GM23248 (cell line): ENCODE measurements around the gene ALK. TPM values are rescaled to one million over a fixed set of nuclear protein-coding genes. Genes with fewer than 3 reads are reported as not detected.

ENCODE experiments used
- DNase-seq: peaks from one replicate; pipeline ENCODE4 v3.0.0-alpha.2; 2015
- H2AFZ ChIP-seq: fragments of 200-600 bp; sonication (generic); 2 replicates; pipeline ENCODE4 v1.6.1; 2016; ENCODE audit warnings: antibody characterized with exemption
- H3F3A ChIP-seq: fragments of 200-600 bp; sonication (generic); 2 replicates; pipeline ENCODE4 v1.6.1; 2016; ENCODE audit warnings: mild to moderate bottlenecking, antibody characterized with exemption, mixed run types; ENCODE audit not compliant: insufficient read depth
- H3K27ac ChIP-seq: fragments of 200-600 bp; sonication (generic); 2 replicates; pipeline ENCODE4 v1.5.1; 2016; ENCODE audit warnings: mild to moderate bottlenecking
- H3K27me3 ChIP-seq: fragments of 200-600 bp; sonication (generic); replicated peaks from 2 replicates; pipeline ENCODE4 v1.6.1; 2016; ENCODE audit warnings: mild to moderate bottlenecking; ENCODE audit not compliant: insufficient read depth
- H3K36me3 ChIP-seq: fragments of 200-600 bp; sonication (generic); 2 replicates; pipeline ENCODE4 v1.6.1; 2016; ENCODE audit warnings: low read depth, mild to moderate bottlenecking
- H3K4me1 ChIP-seq: fragments of 200-600 bp; sonication (generic); 2 replicates; pipeline ENCODE4 v1.6.1; 2016; ENCODE audit warnings: mild to moderate bottlenecking; ENCODE audit not compliant: insufficient read depth
- H3K4me2 ChIP-seq: fragments of 200-600 bp; sonication (generic); one replicate; pipeline ENCODE4 v1.6.1; 2016; ENCODE audit warnings: mild to moderate bottlenecking; ENCODE audit not compliant: unreplicated experiment
- H3K4me3 ChIP-seq: fragments of 200-600 bp; sonication (generic); 2 replicates; pipeline ENCODE4 v1.5.1; 2016; ENCODE audit warnings: mild to moderate bottlenecking
- H3K79me2 ChIP-seq: fragments of 200-600 bp; sonication (generic); 2 replicates; pipeline ENCODE4 v1.6.1; 2016; ENCODE audit warnings: mild to moderate bottlenecking; ENCODE audit not compliant: insufficient read depth
- H3K9ac ChIP-seq: fragments of 200-600 bp; sonication (generic); 2 replicates; pipeline ENCODE4 v1.6.1; 2016; ENCODE audit warnings: mild to moderate bottlenecking
- H3K9me2 ChIP-seq: fragments of 200-600 bp; sonication (generic); 2 replicates; pipeline ENCODE4 v1.6.1; 2016; ENCODE audit warnings: mixed run types, mild to moderate bottlenecking, moderate library complexity; ENCODE audit not compliant: insufficient read depth
- H3K9me3 ChIP-seq: fragments of 200-600 bp; sonication (generic); one replicate; pipeline ENCODE4 v1.6.1; 2017; ENCODE audit warnings: low read depth
- H4K20me1 ChIP-seq: fragments of 200-600 bp; sonication (generic); 2 replicates; pipeline ENCODE4 v1.6.0; 2016; ENCODE audit not compliant: insufficient read depth
- EZH2 ChIP-seq: fragments of 200-600 bp; sonication (generic); IDR thresholded peaks from 2 replicates; pipeline ENCODE4 v1.6.1; 2018; ENCODE audit warnings: antibody characterized with exemption, mild to moderate bottlenecking; ENCODE audit not compliant: insufficient read depth, poor library complexity, severe bottlenecking
- EZH2phosphoT487 ChIP-seq: fragments of 200-600 bp; sonication (generic); IDR thresholded peaks from 2 replicates; pipeline ENCODE4 v1.6.1; 2018; ENCODE audit warnings: antibody characterized with exemption, moderate library complexity, mild to moderate bottlenecking, low read depth; ENCODE audit not compliant: insufficient read depth
- WGBS, 2 experiments: methylation state at CpG; one replicate each; pipeline ENCODE4 v1.1.6; 2015 to 2017; ENCODE audit warnings: low lambda C conversion rate in 2 of 2, low coverage in 1 of 2; ENCODE audit errors: missing lambda C conversion rate in 2 of 2; 5-methylcytosine and 5-hydroxymethylcytosine counted together
- in situ Hi-C: fragments of 300-500 bp; cut with MboI; formaldehyde crosslinking; loops from 2 replicates; pipeline ENCODE4 v1.15.0; 2020
- polyA plus RNA-seq: library from polyadenylated mRNA; unstranded; fragments of >200 nt; fragmentation: Nextera tagmentation; extraction: Ambion mirVana; gene quantifications from 2 replicates; pipeline ENCODE4 v1.2.1, GENCODE V29; 2016
- total RNA-seq: library from RNA; depleted of rRNA; stranded (reverse); fragments of >200 nt; shearing (Covaris generic); gene quantifications from 2 replicates; pipeline ENCODE4 v1.2.3, GENCODE V29; 2014

The ALK gene
- total and polyA plus RNA-seq, 2 experiments from 2014 or later = under 0.01 to 0.05 TPM

DNA sequence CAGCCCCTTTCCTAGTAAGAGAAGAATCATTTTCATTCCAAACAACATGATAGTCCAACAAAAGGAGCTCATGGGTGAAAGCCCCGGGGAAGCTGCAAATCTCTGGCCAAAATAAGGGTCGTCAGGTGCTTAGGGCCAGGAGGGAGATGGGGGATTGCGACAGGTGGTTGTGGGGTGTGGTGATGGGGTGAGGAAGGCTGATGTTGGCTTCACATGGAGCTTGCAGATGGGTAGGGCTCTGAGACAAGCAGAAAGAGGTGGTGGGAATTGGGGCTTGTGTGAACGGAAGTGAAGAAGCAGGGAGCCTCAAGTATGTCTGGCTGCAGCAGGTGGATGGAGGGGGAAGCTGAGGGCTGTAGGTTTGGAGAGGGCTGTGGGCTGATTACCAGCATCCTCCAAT lies 680.0 kb downstream of the ALK start:
- Histone ChIP-seq H3K9me2 (no peaks in the 10 kb centered on the region), H3K4me1 (no peaks in the 10 kb centered on the region), H4K20me1 (no peaks in the 10 kb centered on the region), H2AFZ (no peak overlapping the region), H3K4me3 (no peak overlapping the region), H3K27ac (no peak overlapping the region), H3K79me2 (no peaks in the 10 kb centered on the region), H3K27me3 (peaks cover 42% of the 10 kb centered on the region), H3K9me3 (no peaks in the 10 kb centered on the region), H3F3A (no peaks in the 10 kb centered on the region), H3K4me2 (no peak overlapping the region), H3K36me3 (no peaks in the 10 kb centered on the region), H3K9ac (no peak overlapping the region)
- in situ Hi-C loops = no loop called here
- no peak for DNase-seq
- 63 to 68% methylated on average over 4 of the region's 4 CpGs for WGBS, 2 experiments
- TF ChIP-seq EZH2phosphoT487 (no peak), EZH2 (no peak)

DNA sequence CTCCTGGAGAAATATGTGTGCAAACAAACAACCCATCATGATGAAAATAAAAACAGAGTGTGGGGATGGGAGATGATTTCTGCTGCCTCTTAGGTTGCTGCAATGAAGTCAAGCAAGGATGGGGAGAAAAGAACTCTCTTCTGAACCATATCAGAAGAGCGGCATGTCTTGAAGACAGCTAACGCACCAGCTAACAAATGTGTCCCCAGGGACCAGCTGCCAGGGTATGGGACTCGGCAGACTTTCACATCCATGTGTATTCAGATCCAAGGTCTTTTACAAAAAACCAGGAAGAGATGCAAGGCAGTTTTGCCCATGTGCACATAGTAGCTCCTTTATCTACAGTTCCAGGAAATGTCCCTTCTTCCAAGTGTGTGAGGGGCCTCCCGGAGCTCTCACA lies 680.8 kb downstream of the ALK start:
- Histone ChIP-seq H3K4me2 (no peak overlapping the region), H3F3A (no peaks in the 10 kb centered on the region), H3K79me2 (no peaks in the 10 kb centered on the region), H3K4me3 (no peak overlapping the region), H3K9me3 (no peaks in the 10 kb centered on the region), H3K36me3 (no peaks in the 10 kb centered on the region), H4K20me1 (no peaks in the 10 kb centered on the region), H3K4me1 (no peaks in the 10 kb centered on the region), H3K9me2 (no peaks in the 10 kb centered on the region), H3K9ac (no peak overlapping the region), H3K27me3 (peaks cover 42% of the 10 kb centered on the region), H3K27ac (no peak overlapping the region), H2AFZ (no peak overlapping the region)
- in situ Hi-C loops = no loop called here
- DNase-seq = no peak
- no peak for TF ChIP-seq EZH2phosphoT487
- WGBS, 2 experiments = 74 to 76% methylated on average over 4 of the region's 4 CpGs

DNA sequence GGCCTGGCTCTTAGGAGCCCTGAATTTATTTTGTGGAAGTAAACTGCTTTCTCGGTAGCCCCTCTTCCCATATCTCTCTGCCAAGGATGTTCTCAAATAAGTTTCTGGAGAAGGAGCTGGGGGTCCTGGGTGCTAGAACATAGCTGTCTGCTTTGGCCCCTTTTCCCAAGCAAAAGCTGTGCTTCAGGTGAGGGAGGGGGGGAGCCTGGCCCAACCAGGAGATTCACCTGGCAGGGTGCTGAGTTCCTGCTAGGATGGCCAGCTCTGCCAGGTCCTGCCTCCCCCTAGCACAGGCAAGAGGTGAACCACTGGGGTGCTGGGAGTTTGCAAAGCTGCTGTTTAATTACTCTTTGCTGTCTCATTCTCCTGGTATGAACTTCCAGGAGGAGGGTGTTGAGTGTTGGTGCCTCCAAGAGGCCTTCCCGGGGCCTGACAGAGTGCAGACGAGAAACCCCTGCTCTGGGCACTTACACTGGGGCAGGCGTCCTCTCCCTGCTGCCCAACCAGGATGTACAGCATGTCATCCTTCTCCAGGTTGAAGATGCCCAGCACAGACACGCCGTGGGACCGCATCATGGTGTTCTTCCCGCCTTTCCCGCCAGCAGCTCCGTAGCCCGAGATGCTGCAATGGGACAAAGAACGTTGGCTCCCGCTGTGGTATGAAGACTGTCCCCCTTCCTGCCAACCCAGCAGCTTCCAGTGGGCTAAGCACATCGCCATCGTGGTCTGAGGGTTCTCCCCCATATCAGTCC lies 682.0 kb downstream of the ALK start:
- in situ Hi-C loops = no loop called here
- H3K36me3 ChIP-seq = no peaks in the 10 kb centered on the region
- no peak overlapping the region for H3K9ac ChIP-seq
- 75 to 81% methylated on average over 15 of the region's 15 CpGs for WGBS, 2 experiments
- TF ChIP-seq EZH2phosphoT487 = no peak
- peaks cover 42% of the 10 kb centered on the region for H3K27me3 ChIP-seq
- H3K79me2 ChIP-seq = no peaks in the 10 kb centered on the region
- H3F3A ChIP-seq = no peaks in the 10 kb centered on the region
- H3K4me2 ChIP-seq = no peak overlapping the region
- H3K27ac ChIP-seq = no peak overlapping the region
- H3K4me1 ChIP-seq = no peaks in the 10 kb centered on the region
- DNase-seq = no peak
- H2AFZ ChIP-seq = no peak overlapping the region
- H4K20me1 ChIP-seq = no peaks in the 10 kb centered on the region
- H3K9me3 ChIP-seq = no peaks in the 10 kb centered on the region
- no peak overlapping the region for H3K4me3 ChIP-seq
- no peaks in the 10 kb centered on the region for H3K9me2 ChIP-seq

DNA sequence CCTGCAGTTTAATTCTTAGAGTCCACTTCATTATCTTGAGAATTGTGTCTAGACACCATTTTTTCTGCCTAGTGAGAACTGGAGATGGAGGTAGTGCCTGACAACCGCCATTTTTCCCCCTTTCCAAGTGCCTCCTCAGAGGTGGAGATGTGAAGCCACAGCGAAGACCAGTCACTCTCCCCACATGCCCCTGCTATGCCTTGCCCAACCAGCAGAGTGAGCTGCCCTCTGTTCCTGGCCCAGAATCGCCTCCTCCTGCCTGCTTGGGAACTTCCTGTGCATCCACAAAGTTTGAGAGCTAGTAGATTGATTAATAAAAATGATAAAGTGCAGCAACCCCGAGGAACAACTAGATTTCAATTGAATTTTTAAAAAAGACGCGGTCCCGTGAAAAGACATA lies 682.9 kb downstream of the ALK start:
- TF ChIP-seq EZH2 = no peak
- TF ChIP-seq EZH2phosphoT487 = no peak
- 62 to 69% methylated on average over 7 of the region's 7 CpGs for WGBS, 2 experiments
- no peak overlapping the region for H3K27ac ChIP-seq
- H3K9me2 ChIP-seq = no peaks in the 10 kb centered on the region
- peak; percentile 63 for DNase-seq
- no peak overlapping the region for H3K9ac ChIP-seq
- no peak overlapping the region for H2AFZ ChIP-seq
- H3K4me3 ChIP-seq = no peak overlapping the region
- H4K20me1 ChIP-seq = no peaks in the 10 kb centered on the region
- peaks cover 36% of the 10 kb centered on the region for H3K27me3 ChIP-seq
- in situ Hi-C loops = no loop called here
- no peaks in the 10 kb centered on the region for H3K9me3 ChIP-seq
- H3K36me3 ChIP-seq = no peaks in the 10 kb centered on the region
- H3K79me2 ChIP-seq = no peaks in the 10 kb centered on the region
- no peak overlapping the region for H3K4me2 ChIP-seq
- H3K4me1 ChIP-seq = no peaks in the 10 kb centered on the region
- H3F3A ChIP-seq = no peaks in the 10 kb centered on the region

DNA sequence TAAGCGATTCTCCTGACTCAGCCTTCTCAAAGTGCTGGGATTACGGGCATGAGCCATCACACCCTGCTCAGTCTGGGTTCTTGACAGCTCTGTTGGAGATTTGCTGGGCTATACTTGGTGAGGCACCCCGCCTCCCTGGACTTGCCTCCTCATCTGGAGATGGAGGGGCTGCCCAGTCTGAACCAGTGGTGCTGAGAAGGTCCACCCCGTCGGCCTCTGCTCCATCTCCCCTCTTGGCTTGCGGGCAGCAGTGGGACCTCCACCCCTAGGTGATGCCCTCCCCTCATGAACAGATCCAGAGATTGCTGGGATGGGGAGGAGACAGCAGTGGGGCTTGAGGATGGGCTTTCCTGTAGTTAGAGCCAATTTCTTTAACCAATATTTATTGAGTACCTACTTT lies 685.3 kb downstream of the ALK start:
- H4K20me1 ChIP-seq = no peaks in the 10 kb centered on the region

More for the DNA sequence above, 685.3 kb downstream of the ALK start:
- no peaks in the 10 kb centered on the region for H3K9me3 ChIP-seq
- no peaks in the 10 kb centered on the region for H3K36me3 ChIP-seq
- no peaks in the 10 kb centered on the region for H3K4me1 ChIP-seq
- no peak overlapping the region for H3K4me2 ChIP-seq
- no peak for TF ChIP-seq EZH2phosphoT487
- TF ChIP-seq EZH2 = no peak
- WGBS, 2 experiments = 77 to 78% methylated on average over 6 of the region's 6 CpGs
- H3K4me3 ChIP-seq = no peak overlapping the region
- no peaks in the 10 kb centered on the region for H3K9me2 ChIP-seq
- no peak overlapping the region for H3K9ac ChIP-seq
- no peak for DNase-seq
- peaks cover 38% of the 10 kb centered on the region for H3K27me3 ChIP-seq
- H3F3A ChIP-seq = no peaks in the 10 kb centered on the region
- no peak overlapping the region for H2AFZ ChIP-seq
- no peak overlapping the region for H3K27ac ChIP-seq
- in situ Hi-C loops = no loop called here
- H3K79me2 ChIP-seq = no peaks in the 10 kb centered on the region
